Measurements from ENCODE around the gene TRPV2.

TRPV2 gene

GRCh38 chr17:16379654-16380053, 35.7 kb upstream of the TRPV2 start:
- TF ChIP-seq REST (IDR thresholded peaks at IDR 0.05; ENCODE audit: insufficient read depth in 1 of 2, low read depth in 2 of 2, low read length in 2 of 2): no peak

GRCh38 chr17:16380640-16381495, 34.5 kb upstream of the TRPV2 start, which contains the start of gene UBB:
TSS of gene UBB (plus strand) at chr17:16381091. CDS start at chr17:16381908, 817 bp downstream.
- TF ChIP-seq REST (IDR thresholded peaks at IDR 0.05; ENCODE audit: insufficient read depth in 1 of 2, low read depth in 2 of 2, low read length in 2 of 2): peak; percentile 57 to 60; a peak in 2 of 4 replicates
- TF ChIP-seq FOXP2 (optimal IDR thresholded peaks at IDR 0.05; ENCODE audit: borderline replicate concordance, extremely low read depth, extremely low read length, insufficient read depth): peak; percentile 78
- peak; percentile 100 for TF ChIP-seq POLR2AphosphoS5 (IDR thresholded peaks at IDR 0.05; ENCODE audit: low read depth, low read length)
- peak; percentile 99 for TF ChIP-seq TAF1 (IDR thresholded peaks at IDR 0.05; ENCODE audit: borderline replicate concordance, insufficient read depth, low read length)
- peak; percentile 38; the same call in 1 of the 2 replicates for TF ChIP-seq SIN3A (IDR thresholded peaks at IDR 0.05; ENCODE audit: borderline replicate concordance, insufficient read depth, low read length)

DNA sequence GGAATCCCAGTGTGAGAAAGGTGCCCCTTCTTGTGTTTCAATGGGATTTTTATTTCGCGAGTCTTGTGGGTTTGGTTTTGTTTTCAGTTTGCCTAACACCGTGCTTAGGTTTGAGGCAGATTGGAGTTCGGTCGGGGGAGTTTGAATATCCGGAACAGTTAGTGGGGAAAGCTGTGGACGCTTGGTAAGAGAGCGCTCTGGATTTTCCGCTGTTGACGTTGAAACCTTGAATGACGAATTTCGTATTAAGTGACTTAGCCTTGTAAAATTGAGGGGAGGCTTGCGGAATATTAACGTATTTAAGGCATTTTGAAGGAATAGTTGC, 33.9 kb upstream of the TRPV2 start:
- TF ChIP-seq POLR2AphosphoS5 (IDR thresholded peaks at IDR 0.05; ENCODE audit: low read depth, low read length) (no peak), REST (IDR thresholded peaks at IDR 0.05; ENCODE audit: insufficient read depth in 1 of 2, low read depth in 2 of 2, low read length in 2 of 2) (no peak), TAF1 (IDR thresholded peaks at IDR 0.05; ENCODE audit: borderline replicate concordance, insufficient read depth, low read length) (no peak), SIN3A (IDR thresholded peaks at IDR 0.05; ENCODE audit: borderline replicate concordance, insufficient read depth, low read length) (no peak; the same call in 1 of the 2 replicates), FOXP2 (optimal IDR thresholded peaks at IDR 0.05; ENCODE audit: borderline replicate concordance, extremely low read depth, extremely low read length, insufficient read depth) (no peak)

- TF ChIP-seq FOXP2 (optimal IDR thresholded peaks at IDR 0.05; ENCODE audit: borderline replicate concordance, extremely low read depth, extremely low read length, insufficient read depth) (no peak), POLR2AphosphoS5 (IDR thresholded peaks at IDR 0.05; ENCODE audit: low read depth, low read length) (peak; percentile 19; the same call in 1 of the 2 replicates)
These were observed 32.2 kb upstream of the TRPV2 start for GRCh38 chr17:16383216-16383615.

DNA sequence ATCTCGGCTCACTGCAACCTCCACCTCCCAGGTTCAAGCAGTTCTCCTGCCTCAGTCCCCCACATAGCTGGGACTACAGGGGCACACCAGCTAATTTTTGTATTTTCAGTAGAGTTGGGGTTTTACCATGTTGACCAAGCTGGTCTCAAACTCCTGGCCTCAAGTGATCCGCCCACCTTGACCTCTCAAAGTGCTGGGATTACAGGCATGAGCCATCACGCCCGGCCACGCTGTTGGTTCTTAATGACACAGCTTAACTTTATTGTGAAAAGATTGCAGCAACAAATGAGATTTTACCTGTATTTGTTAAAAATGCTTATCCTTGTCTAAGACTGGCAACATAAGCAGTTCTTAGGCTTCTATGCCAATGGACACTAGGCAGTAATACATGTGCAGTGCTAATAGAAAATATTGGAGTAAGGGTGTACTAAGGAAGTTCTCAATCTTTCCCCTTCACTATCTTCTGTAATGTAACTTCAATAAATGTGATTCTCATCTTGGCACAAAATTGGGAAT, 31.5 kb upstream of the TRPV2 start:
- no peak for TF ChIP-seq TAF1 (IDR thresholded peaks at IDR 0.05; ENCODE audit: borderline replicate concordance, insufficient read depth, low read length)
- TF ChIP-seq POLR2AphosphoS5 (IDR thresholded peaks at IDR 0.05; ENCODE audit: low read depth, low read length): no peak
- no peak for TF ChIP-seq FOXP2 (optimal IDR thresholded peaks at IDR 0.05; ENCODE audit: borderline replicate concordance, extremely low read depth, extremely low read length, insufficient read depth)

DNA sequence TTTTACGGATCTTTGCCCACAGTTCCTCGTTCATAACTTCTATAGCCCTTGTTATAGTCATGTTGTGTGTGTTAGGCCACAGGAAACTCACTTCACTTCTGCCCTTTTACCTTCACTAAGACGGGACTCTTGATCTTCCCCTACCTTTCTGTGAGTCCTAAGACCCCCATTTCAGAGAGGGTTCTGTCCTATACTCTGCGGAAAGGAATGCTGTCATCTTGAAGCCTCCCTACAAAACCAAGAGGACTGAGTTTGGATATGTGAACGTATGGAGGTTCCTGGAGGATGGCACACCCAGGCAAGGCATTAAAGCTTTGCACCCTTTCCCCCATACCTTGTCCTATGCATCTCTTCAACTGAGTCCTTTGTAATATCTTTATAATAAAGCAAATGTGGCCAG, 30.8 kb upstream of the TRPV2 start:
- TF ChIP-seq POLR2AphosphoS5 (IDR thresholded peaks at IDR 0.05; ENCODE audit: low read depth, low read length): peak; percentile 53; the same call in 1 of the 2 replicates
- TF ChIP-seq SIN3A (IDR thresholded peaks at IDR 0.05; ENCODE audit: borderline replicate concordance, insufficient read depth, low read length): no peak
- no peak for TF ChIP-seq REST (IDR thresholded peaks at IDR 0.05; ENCODE audit: insufficient read depth in 1 of 2, low read depth in 2 of 2, low read length in 2 of 2)
- TF ChIP-seq TAF1 (IDR thresholded peaks at IDR 0.05; ENCODE audit: borderline replicate concordance, insufficient read depth, low read length): no peak
- no peak for TF ChIP-seq FOXP2 (optimal IDR thresholded peaks at IDR 0.05; ENCODE audit: borderline replicate concordance, extremely low read depth, extremely low read length, insufficient read depth)

All from PFSK-1 (cell line).